Breast epithelium (tissue), 3 donors: ENCODE results near the gene GTPBP1.

ENCODE experiments used
- POLR2A ChIP-seq: fragments of 450-650 bp; IDR thresholded peaks from one replicate; pipeline ENCODE4 v1.6.1; 2016; ENCODE audit warnings: antibody characterized with exemption, mild to moderate bottlenecking, moderate library complexity
- TF ChIP-seq, protein P1 (sequence below), 3 donors: fragments of 450-650 bp; IDR thresholded peaks; one replicate each; pipeline ENCODE4 v1.5.1; 2016 to 2017; ENCODE audit warnings: antibody characterized with exemption in 3 of 3, mild to moderate bottlenecking in 3 of 3, moderate library complexity in 3 of 3

DNA sequence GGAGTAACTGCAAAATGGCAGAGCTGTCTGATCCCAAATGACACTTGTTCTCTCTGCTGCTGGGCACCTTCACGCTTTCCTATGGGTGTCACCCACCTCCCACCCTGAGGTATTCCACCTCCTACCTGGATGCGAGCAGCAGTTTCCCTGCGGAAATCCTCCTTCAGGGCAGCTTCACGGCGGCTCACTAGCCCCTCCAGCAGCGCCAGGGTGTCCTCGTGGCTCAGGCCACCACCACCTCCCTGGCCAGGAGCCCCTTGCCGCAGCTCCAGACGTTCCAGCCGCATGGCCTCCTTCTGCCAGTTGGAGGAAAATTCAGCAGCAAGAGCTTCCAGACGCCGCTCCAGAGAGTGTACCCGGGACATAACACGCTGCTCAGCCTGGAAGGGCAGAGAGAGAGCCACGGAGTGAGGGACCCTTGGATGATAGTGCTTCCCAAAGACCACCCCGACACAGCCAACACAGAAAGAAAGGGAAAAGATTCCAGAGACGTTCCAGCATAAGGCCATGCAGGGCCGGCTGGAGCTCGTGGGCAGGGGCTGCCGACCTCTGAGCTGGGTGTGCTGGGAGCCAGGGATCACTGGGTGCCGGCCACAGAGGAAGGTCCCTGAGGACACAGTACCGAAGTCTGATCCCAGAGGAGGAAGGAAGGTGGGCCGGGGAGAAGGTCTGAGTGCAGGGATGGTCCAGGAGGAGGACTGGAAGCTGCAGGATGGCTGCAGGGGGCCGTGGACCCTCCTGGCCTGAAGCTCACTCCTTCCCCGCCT, 36.6 kb downstream of the GTPBP1 start:
- TF ChIP-seq, protein P1, sequence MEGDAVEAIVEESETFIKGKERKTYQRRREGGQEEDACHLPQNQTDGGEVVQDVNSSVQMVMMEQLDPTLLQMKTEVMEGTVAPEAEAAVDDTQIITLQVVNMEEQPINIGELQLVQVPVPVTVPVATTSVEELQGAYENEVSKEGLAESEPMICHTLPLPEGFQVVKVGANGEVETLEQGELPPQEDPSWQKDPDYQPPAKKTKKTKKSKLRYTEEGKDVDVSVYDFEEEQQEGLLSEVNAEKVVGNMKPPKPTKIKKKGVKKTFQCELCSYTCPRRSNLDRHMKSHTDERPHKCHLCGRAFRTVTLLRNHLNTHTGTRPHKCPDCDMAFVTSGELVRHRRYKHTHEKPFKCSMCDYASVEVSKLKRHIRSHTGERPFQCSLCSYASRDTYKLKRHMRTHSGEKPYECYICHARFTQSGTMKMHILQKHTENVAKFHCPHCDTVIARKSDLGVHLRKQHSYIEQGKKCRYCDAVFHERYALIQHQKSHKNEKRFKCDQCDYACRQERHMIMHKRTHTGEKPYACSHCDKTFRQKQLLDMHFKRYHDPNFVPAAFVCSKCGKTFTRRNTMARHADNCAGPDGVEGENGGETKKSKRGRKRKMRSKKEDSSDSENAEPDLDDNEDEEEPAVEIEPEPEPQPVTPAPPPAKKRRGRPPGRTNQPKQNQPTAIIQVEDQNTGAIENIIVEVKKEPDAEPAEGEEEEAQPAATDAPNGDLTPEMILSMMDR (IDR thresholded peaks at IDR 0.05) = no peak
- TF ChIP-seq POLR2A = no peak
